MM.1S (cell line): ENCODE results near the gene TTC7B.

ENCODE experiments used
- DNase-seq: peaks from one replicate; pipeline ENCODE4 v3.0.0-alpha.2; 2015
- H2AFZ ChIP-seq: fragments of 300-600 bp; sonication (generic); 2 replicates; pipeline ENCODE4 v1.6.0; 2016; ENCODE audit warnings: antibody characterized with exemption, low read length
- H3F3A ChIP-seq: fragments of 300-600 bp; sonication (generic); 2 replicates; pipeline ENCODE4 v1.6.1; 2016; ENCODE audit warnings: mild to moderate bottlenecking, antibody characterized with exemption, low read length, moderate library complexity, mixed read lengths; ENCODE audit not compliant: insufficient read depth
- H3K27ac ChIP-seq: fragments of 300-600 bp; sonication (generic); 2 replicates; pipeline ENCODE4 v1.5.1; 2016; ENCODE audit warnings: mild to moderate bottlenecking, low read length
- H3K27me3 ChIP-seq: fragments of 300-600 bp; sonication (generic); replicated peaks from 2 replicates; pipeline ENCODE4 v1.6.0; 2016; ENCODE audit warnings: low read length; ENCODE audit not compliant: insufficient read depth
- H3K36me3 ChIP-seq: fragments of 300-600 bp; sonication (generic); replicated peaks from 2 replicates; pipeline ENCODE4 v1.6.1; 2016; ENCODE audit warnings: mild to moderate bottlenecking, low read length, mixed read lengths; ENCODE audit not compliant: insufficient read depth
- H3K4me1 ChIP-seq: fragments of 300-600 bp; sonication (generic); 2 replicates; pipeline ENCODE4 v1.6.1; 2016; ENCODE audit warnings: low read length, mixed read lengths
- H3K4me2 ChIP-seq: fragments of 300-600 bp; sonication (generic); 2 replicates; pipeline ENCODE4 v1.6.0; 2016; ENCODE audit warnings: low read depth, low read length
- H3K4me3 ChIP-seq: fragments of 300-600 bp; sonication (generic); 2 replicates; pipeline ENCODE4 v1.5.1; 2016; ENCODE audit warnings: low read length, mixed read lengths
- H3K79me2 ChIP-seq: fragments of 300-600 bp; sonication (generic); 2 replicates; pipeline ENCODE4 v1.6.1; 2016; ENCODE audit warnings: mixed run types, low read length, mixed read lengths
- H3K9ac ChIP-seq: fragments of 300-600 bp; sonication (generic); 2 replicates; pipeline ENCODE4 v1.6.1; 2016; ENCODE audit warnings: low read length, mixed read lengths
- H3K9me2 ChIP-seq: fragments of 300-600 bp; sonication (generic); replicated peaks from 2 replicates; pipeline ENCODE4 v1.6.1; 2016; ENCODE audit warnings: mild to moderate bottlenecking, low read length, mixed read lengths; ENCODE audit not compliant: insufficient read depth
- H3K9me3 ChIP-seq: fragments of 300-600 bp; sonication (generic); replicated peaks from 2 replicates; pipeline ENCODE4 v1.6.1; 2016; ENCODE audit warnings: mild to moderate bottlenecking, low read length, mixed read lengths; ENCODE audit not compliant: insufficient read depth
- H4K20me1 ChIP-seq: fragments of 300-600 bp; sonication (generic); 2 replicates; pipeline ENCODE4 v1.6.1; 2016; ENCODE audit warnings: mild to moderate bottlenecking, low read length, moderate library complexity, mixed read lengths; ENCODE audit not compliant: insufficient read depth
- EZH2 ChIP-seq: fragments of 300-600 bp; sonication (generic); optimal IDR thresholded peaks from 2 replicates; pipeline ENCODE3; 2017; ENCODE audit warnings: low read depth, mild to moderate bottlenecking, antibody characterized with exemption, low read length, mixed read lengths
- EZH2phosphoT487 ChIP-seq: fragments of 300-600 bp; sonication (generic); IDR thresholded peaks from 2 replicates; pipeline ENCODE4 v1.6.1; 2018; ENCODE audit warnings: antibody characterized with exemption, low read length
- TF ChIP-seq, protein P1 (sequence below): fragments of 300-600 bp; sonication (generic); IDR thresholded peaks from 2 replicates; pipeline ENCODE4 v1.5.1; 2016; ENCODE audit warnings: antibody characterized with exemption, low read length, mixed read lengths

The TTC7B gene

DNA sequence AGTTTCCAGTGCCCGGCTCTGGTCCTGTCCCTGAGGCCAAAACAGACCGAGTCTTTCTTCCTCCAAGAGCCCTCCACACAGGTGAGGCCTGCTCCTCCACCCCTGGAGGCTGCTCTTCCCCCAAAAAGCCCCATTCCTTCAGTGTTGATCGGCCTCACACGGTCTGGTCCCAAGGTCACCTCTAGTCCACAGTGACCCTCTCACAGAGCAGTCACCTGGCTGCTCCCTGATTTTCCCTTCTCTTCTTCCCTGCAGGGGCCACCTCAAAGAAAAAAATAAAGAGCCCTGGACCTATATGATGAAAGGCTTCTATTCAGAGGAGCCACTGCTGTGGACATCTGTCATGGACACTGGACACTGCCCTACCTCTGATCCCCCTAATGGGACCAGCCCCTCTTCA, 42.5 kb downstream of the TTC7B start:
- no peak overlapping the region for H3K4me3 ChIP-seq
- no peaks in the 10 kb centered on the region for H3K9me3 ChIP-seq
- no peaks in the 10 kb centered on the region for H3K79me2 ChIP-seq
- H3K9ac ChIP-seq = no peak overlapping the region
- H3K27ac ChIP-seq = no peak overlapping the region
- H3K27me3 ChIP-seq = no peaks in the 10 kb centered on the region
- H3K9me2 ChIP-seq = no peaks in the 10 kb centered on the region
- no peaks in the 10 kb centered on the region for H3K36me3 ChIP-seq
- TF ChIP-seq, protein P1, sequence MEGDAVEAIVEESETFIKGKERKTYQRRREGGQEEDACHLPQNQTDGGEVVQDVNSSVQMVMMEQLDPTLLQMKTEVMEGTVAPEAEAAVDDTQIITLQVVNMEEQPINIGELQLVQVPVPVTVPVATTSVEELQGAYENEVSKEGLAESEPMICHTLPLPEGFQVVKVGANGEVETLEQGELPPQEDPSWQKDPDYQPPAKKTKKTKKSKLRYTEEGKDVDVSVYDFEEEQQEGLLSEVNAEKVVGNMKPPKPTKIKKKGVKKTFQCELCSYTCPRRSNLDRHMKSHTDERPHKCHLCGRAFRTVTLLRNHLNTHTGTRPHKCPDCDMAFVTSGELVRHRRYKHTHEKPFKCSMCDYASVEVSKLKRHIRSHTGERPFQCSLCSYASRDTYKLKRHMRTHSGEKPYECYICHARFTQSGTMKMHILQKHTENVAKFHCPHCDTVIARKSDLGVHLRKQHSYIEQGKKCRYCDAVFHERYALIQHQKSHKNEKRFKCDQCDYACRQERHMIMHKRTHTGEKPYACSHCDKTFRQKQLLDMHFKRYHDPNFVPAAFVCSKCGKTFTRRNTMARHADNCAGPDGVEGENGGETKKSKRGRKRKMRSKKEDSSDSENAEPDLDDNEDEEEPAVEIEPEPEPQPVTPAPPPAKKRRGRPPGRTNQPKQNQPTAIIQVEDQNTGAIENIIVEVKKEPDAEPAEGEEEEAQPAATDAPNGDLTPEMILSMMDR = no peak
- TF ChIP-seq EZH2phosphoT487 = no peak
- no peak for TF ChIP-seq EZH2
- no peaks in the 10 kb centered on the region for H4K20me1 ChIP-seq
- no peak for DNase-seq
- H3F3A ChIP-seq = no peaks in the 10 kb centered on the region
- no peak overlapping the region for H2AFZ ChIP-seq
- H3K4me2 ChIP-seq = no peak overlapping the region
- H3K4me1 ChIP-seq = no peaks in the 10 kb centered on the region

DNA sequence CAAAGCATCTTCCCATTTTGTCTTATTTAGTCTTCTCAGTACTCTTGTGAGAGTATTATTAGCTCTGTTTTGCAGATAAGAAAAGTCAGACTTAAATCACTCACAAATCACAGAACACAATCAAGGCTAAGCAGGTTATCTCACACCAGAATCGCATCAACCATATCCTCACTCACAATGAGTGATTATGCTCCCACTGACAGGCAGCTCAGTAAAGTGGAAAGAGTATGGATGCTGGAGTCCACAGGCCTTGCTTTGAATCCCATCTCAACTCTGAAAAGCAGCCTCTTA, 43.1 kb downstream of the TTC7B start:
- Histone ChIP-seq H2AFZ (no peak overlapping the region), H3K36me3 (no peaks in the 10 kb centered on the region), H3K27me3 (no peaks in the 10 kb centered on the region), H3K4me2 (no peak overlapping the region), H4K20me1 (no peaks in the 10 kb centered on the region), H3K9ac (no peak overlapping the region), H3K4me1 (no peaks in the 10 kb centered on the region), H3K27ac (no peak overlapping the region), H3K4me3 (no peak overlapping the region), H3K79me2 (no peaks in the 10 kb centered on the region), H3K9me2 (no peaks in the 10 kb centered on the region), H3F3A (no peaks in the 10 kb centered on the region), H3K9me3 (no peaks in the 10 kb centered on the region)
- no peak for DNase-seq
- TF ChIP-seq EZH2phosphoT487 (no peak), EZH2 (no peak)
- TF ChIP-seq, protein P1 = no peak

DNA sequence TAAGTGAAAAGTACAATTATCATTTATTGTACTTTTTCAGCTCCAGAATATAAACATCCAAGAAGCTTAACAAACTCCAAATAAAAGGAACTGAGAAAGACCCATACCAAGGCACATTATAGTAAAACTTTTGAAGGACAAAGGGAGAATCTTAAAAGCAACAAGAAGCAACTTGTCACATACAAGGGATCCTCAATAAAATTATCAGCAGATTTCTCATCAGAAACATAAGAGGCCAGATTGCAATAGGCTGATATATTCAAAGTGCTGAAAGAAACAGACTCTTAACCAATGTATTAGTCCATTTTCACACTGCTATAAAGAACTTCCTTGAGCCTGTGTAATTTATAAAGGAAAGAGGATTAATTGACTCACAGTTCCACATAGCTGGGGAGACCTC, 48.3 kb downstream of the TTC7B start:
- no peaks in the 10 kb centered on the region for H4K20me1 ChIP-seq
- no peaks in the 10 kb centered on the region for H3K4me1 ChIP-seq
- H3F3A ChIP-seq = no peaks in the 10 kb centered on the region
- no peak overlapping the region for H2AFZ ChIP-seq
- H3K9me3 ChIP-seq = no peaks in the 10 kb centered on the region
- no peak overlapping the region for H3K4me2 ChIP-seq
- no peaks in the 10 kb centered on the region for H3K27me3 ChIP-seq
- H3K9ac ChIP-seq = no peak overlapping the region
- DNase-seq = no peak
- no peaks in the 10 kb centered on the region for H3K9me2 ChIP-seq
- H3K4me3 ChIP-seq = no peak overlapping the region
- TF ChIP-seq, protein P1 = no peak
- TF ChIP-seq EZH2 = no peak
- no peaks in the 10 kb centered on the region for H3K36me3 ChIP-seq
- no peak overlapping the region for H3K27ac ChIP-seq
- H3K79me2 ChIP-seq = no peaks in the 10 kb centered on the region
